ENCODE measurements around the gene NFYC. TPM values are rescaled to one million over a fixed set of nuclear protein-coding genes. Genes with fewer than 3 reads are reported as not detected.
A peak's percentile ranks its signal among the peaks of the same experiment; 100 is the strongest.

Gene NFYC
- total RNA-seq, 1 donor from 2014 or later, result 38.0 TPM

DNA sequence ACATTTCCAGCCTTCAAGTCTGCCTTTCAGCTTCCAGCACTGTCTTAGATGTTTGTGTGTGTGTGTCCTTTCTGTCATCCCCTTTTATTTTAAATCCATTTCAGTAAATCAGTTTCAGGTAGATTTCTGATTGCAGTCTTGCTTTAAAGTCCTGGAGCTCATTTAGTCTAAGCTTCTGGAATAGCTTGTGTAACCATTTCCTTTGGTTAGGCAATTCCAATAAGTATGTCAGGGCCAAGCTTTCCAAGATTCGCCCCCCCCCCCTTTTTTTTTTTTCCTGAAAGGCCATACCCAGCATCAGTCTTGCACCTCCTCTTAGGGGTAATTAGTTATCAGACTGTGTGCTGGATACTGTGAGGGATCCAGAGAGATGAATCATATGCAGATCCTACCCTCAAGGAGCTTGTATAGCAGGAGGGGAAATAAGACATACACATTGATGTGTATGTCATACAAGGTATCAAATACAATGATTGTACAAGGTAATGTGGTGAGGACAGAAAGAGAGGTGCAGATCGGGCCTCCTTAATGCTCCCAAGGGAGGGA lies 41.3 kb downstream of the NFYC start:
- peaks cover 12% of the 10 kb centered on the region for H3K4me1 ChIP-seq
- peaks cover 54% of the 10 kb centered on the region for H4K20me1 ChIP-seq (ENCODE audit: low read depth)
- H3K4me3 ChIP-seq, result no peak overlapping the region
- Mint-ChIP-seq H3K27ac (no peak overlapping the region), H3K9me3 (peaks cover 3% of the 10 kb centered on the region), H3K4me1 (peaks cover 12% of the 10 kb centered on the region), H3K4me3 (no peak overlapping the region), H3K27me3 (ENCODE audit: insufficient read depth, low read depth) (peaks cover 3% of the 10 kb centered on the region), H3K36me3 (peaks cover 20% of the 10 kb centered on the region)
- H3K9me3 ChIP-seq (ENCODE audit: low read depth), result no peaks in the 10 kb centered on the region
- H3K4me2 ChIP-seq, result no peak overlapping the region
- no peak overlapping the region for H2AFZ ChIP-seq (replicated peaks)
- H3K27ac ChIP-seq, result no peak overlapping the region
- no peaks in the 10 kb centered on the region for H3K27me3 ChIP-seq
- DNase-seq (ENCODE audit: low spot score), result no peak
- H3K79me2 ChIP-seq (ENCODE audit: low read depth), result peaks cover 98% of the 10 kb centered on the region
- no peaks in the 10 kb centered on the region for H3F3A ChIP-seq (ENCODE audit: low read depth)
- no peak overlapping the region for H3K9ac ChIP-seq
- no peaks in the 10 kb centered on the region for H3K36me3 ChIP-seq
- TF ChIP-seq EZH2phosphoT487 (IDR thresholded peaks at IDR 0.05), result no peak
- TF ChIP-seq, protein P1, sequence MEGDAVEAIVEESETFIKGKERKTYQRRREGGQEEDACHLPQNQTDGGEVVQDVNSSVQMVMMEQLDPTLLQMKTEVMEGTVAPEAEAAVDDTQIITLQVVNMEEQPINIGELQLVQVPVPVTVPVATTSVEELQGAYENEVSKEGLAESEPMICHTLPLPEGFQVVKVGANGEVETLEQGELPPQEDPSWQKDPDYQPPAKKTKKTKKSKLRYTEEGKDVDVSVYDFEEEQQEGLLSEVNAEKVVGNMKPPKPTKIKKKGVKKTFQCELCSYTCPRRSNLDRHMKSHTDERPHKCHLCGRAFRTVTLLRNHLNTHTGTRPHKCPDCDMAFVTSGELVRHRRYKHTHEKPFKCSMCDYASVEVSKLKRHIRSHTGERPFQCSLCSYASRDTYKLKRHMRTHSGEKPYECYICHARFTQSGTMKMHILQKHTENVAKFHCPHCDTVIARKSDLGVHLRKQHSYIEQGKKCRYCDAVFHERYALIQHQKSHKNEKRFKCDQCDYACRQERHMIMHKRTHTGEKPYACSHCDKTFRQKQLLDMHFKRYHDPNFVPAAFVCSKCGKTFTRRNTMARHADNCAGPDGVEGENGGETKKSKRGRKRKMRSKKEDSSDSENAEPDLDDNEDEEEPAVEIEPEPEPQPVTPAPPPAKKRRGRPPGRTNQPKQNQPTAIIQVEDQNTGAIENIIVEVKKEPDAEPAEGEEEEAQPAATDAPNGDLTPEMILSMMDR (IDR thresholded peaks at IDR 0.05), result no peak
- TF ChIP-seq EZH2 (IDR thresholded peaks at IDR 0.05), result no peak

DNA sequence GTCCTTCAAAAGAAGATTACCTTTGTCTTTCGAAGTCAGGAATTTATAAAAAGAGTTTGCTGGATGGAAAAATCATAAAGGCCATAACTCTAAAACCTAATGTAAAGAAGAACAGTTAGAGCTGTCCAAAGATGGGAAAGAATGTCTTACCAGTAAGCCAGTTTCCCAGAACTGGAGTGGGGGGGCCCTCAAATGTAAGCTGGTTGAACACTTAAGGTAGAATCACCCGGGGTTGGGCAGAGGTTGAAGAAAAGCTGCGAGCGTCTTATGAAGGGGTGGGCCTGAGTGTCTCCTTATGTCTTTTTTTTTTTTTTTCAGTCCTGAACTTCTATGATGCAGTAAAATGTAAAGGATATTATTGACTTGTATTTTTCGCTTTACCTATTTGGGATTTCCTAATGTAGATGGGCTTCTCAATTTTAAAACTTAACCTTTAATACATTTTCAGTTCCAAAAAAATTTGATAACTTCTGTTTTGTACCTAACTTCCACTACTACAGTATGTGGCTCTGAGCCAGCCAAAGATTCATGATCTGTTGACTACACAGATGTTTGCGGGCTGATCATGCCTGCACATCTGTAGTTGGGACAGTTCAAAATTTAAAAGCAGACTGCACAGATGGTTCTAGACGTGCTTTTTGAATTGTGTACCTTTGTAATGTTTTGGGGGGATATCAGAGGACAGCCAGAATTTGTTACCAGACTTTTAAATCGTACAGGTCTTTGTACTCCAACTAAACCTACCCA lies 43.6 kb downstream of the NFYC start:
- no peak for TF ChIP-seq EZH2phosphoT487 (IDR thresholded peaks at IDR 0.05)
- no peak for TF ChIP-seq EZH2 (IDR thresholded peaks at IDR 0.05)
- TF ChIP-seq, protein P1 (IDR thresholded peaks at IDR 0.05), result no peak
- Mint-ChIP-seq H3K4me1 (peaks cover 12% of the 10 kb centered on the region), H3K4me3 (no peak overlapping the region), H3K9me3 (peaks cover 3% of the 10 kb centered on the region), H3K27me3 (ENCODE audit: insufficient read depth, low read depth) (peaks cover 3% of the 10 kb centered on the region), H3K36me3 (peaks cover 25% of the 10 kb centered on the region), H3K27ac (no peak overlapping the region)
- no peak for DNase-seq (ENCODE audit: low spot score)
- H3K27ac ChIP-seq, result no peak overlapping the region
- no peak overlapping the region for H3K4me3 ChIP-seq
- no peaks in the 10 kb centered on the region for H3K9me3 ChIP-seq (ENCODE audit: low read depth)
- no peaks in the 10 kb centered on the region for H3K36me3 ChIP-seq
- no peak overlapping the region for H2AFZ ChIP-seq (replicated peaks)
- no peak overlapping the region for H3K9ac ChIP-seq
- H3K27me3 ChIP-seq, result no peaks in the 10 kb centered on the region
- no peaks in the 10 kb centered on the region for H3F3A ChIP-seq (ENCODE audit: low read depth)
- peaks cover 48% of the 10 kb centered on the region for H4K20me1 ChIP-seq (ENCODE audit: low read depth)
- H3K79me2 ChIP-seq (ENCODE audit: low read depth), result peaks cover 81% of the 10 kb centered on the region
- H3K4me1 ChIP-seq, result peaks cover 12% of the 10 kb centered on the region
- no peak overlapping the region for H3K4me2 ChIP-seq

DNA sequence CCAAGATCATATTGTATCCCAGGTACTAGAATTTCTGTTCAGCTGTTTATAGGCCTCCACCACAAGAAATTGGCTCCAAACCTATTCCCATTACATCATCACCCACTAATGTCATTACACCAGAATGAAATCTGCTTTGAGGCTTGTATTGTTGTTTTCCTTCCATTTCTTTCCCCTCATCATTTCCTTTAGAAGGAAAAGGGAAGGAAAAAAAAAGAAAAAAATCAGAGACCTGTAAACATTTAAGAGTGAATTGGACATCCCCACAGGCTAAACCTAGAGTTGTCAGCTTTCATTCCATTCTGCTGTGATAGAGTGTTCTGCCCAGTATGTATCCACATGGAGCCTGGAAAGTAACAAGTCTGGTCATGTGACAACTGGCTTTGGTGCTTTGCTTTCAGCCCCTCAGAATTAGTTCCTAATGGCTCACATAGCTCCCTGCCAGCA lies 44.6 kb downstream of the NFYC start:
- peaks cover 71% of the 10 kb centered on the region for H3K79me2 ChIP-seq (ENCODE audit: low read depth)
- no peaks in the 10 kb centered on the region for H3K36me3 ChIP-seq
- H2AFZ ChIP-seq (replicated peaks), result no peak overlapping the region
- H3K27me3 ChIP-seq, result no peaks in the 10 kb centered on the region
- H3K9me3 Mint-ChIP-seq, result no peaks in the 10 kb centered on the region
- no peak overlapping the region for H3K9ac ChIP-seq
- H3K27ac ChIP-seq, result no peak overlapping the region
- H3F3A ChIP-seq (ENCODE audit: low read depth), result no peaks in the 10 kb centered on the region
- DNase-seq (ENCODE audit: low spot score), result peak; percentile 34
- H3K4me1 ChIP-seq, result peaks cover 12% of the 10 kb centered on the region
- H3K36me3 Mint-ChIP-seq, result peaks cover 22% of the 10 kb centered on the region
- TF ChIP-seq EZH2 (IDR thresholded peaks at IDR 0.05) (no peak), EZH2phosphoT487 (IDR thresholded peaks at IDR 0.05) (no peak)
- TF ChIP-seq, protein P1 (IDR thresholded peaks at IDR 0.05), result no peak
- peaks cover 46% of the 10 kb centered on the region for H4K20me1 ChIP-seq (ENCODE audit: low read depth)
- H3K9me3 ChIP-seq (ENCODE audit: low read depth), result no peaks in the 10 kb centered on the region
- H3K4me2 ChIP-seq, result no peak overlapping the region
- H3K27ac Mint-ChIP-seq, result no peak overlapping the region
- H3K4me1 Mint-ChIP-seq, result peaks cover 12% of the 10 kb centered on the region
- no peak overlapping the region for H3K4me3 Mint-ChIP-seq
- H3K27me3 Mint-ChIP-seq (ENCODE audit: insufficient read depth, low read depth), result no peaks in the 10 kb centered on the region
- no peak overlapping the region for H3K4me3 ChIP-seq
